IPS DF 6.9 (cell line): ENCODE results near the gene LYPD4.

Experiments
- DNase-seq: peaks from one replicate; pipeline ENCODE4 v3.0.0-alpha.2; 2013; ENCODE audit warnings: low read depth, low spot score
- H3K27ac ChIP-seq: one replicate; pipeline ENCODE4 v1.5.1; 2013; ENCODE audit warnings: low read length, control low read depth
- H3K27me3 ChIP-seq: 2 replicates; pipeline ENCODE4 v1.6.1; 2013; ENCODE audit warnings: mild to moderate bottlenecking, low read length; ENCODE audit not compliant: control insufficient read depth, insufficient read depth
- H3K36me3 ChIP-seq: 2 replicates; pipeline ENCODE4 v1.6.1; 2013; ENCODE audit warnings: low read length; ENCODE audit not compliant: control insufficient read depth, insufficient read depth
- H3K4me1 ChIP-seq: 2 replicates; pipeline ENCODE4 v1.6.1; 2013; ENCODE audit warnings: low read length; ENCODE audit not compliant: control insufficient read depth, insufficient read depth
- H3K4me3 ChIP-seq: 2 replicates; pipeline ENCODE4 v1.5.1; 2013; ENCODE audit warnings: mild to moderate bottlenecking, low read length
- H3K9me3 ChIP-seq: 2 replicates; pipeline ENCODE4 v1.6.1; 2013; ENCODE audit warnings: low read length, inconsistent platforms; ENCODE audit not compliant: control insufficient read depth, insufficient read depth
- WGBS: extraction: QIAGEN DNeasy Blood & Tissue Kit; methylation state at CpG from one replicate; pipeline ENCODE4 v1.1.7; 2013; ENCODE audit warnings: mixed read lengths, missing lambda C conversion rate; ENCODE audit not compliant: insufficient read length, insufficient coverage; 5-methylcytosine and 5-hydroxymethylcytosine counted together

Gene LYPD4

GRCh38 chr19:41821003-41821735, 23.3 kb downstream of the LYPD4 start:
- no peaks in the 10 kb centered on the region for H3K4me1 ChIP-seq
- H3K4me3 ChIP-seq: no peak overlapping the region
- H3K9me3 ChIP-seq: no peaks in the 10 kb centered on the region
- DNase-seq: peak; percentile 41
- no peaks in the 10 kb centered on the region for H3K36me3 ChIP-seq
- H3K27me3 ChIP-seq: no peaks in the 10 kb centered on the region
- H3K27ac ChIP-seq: no peak overlapping the region
- no CpG with 5 or more reads among the region's 12 CpGs for WGBS

- Histone ChIP-seq H3K27me3 (no peaks in the 10 kb centered on the region), H3K36me3 (no peaks in the 10 kb centered on the region), H3K27ac (no peak overlapping the region), H3K4me1 (no peaks in the 10 kb centered on the region), H3K4me3 (no peak overlapping the region), H3K9me3 (no peaks in the 10 kb centered on the region)
- WGBS: no CpG with 5 or more reads among the region's 2 CpGs
- DNase-seq: no peak
Observed at GRCh38 chr19:41816761-41817160, 27.7 kb downstream of the LYPD4 start.

GRCh38 chr19:41815301-41815700, 29.2 kb downstream of the LYPD4 start:
- no CpG with 5 or more reads among the region's 4 CpGs for WGBS
- no peak overlapping the region for H3K4me3 ChIP-seq
- no peak for DNase-seq
- H3K27me3 ChIP-seq: no peaks in the 10 kb centered on the region
- H3K4me1 ChIP-seq: no peaks in the 10 kb centered on the region
- no peaks in the 10 kb centered on the region for H3K9me3 ChIP-seq
- H3K27ac ChIP-seq: no peak overlapping the region
- no peaks in the 10 kb centered on the region for H3K36me3 ChIP-seq

- Histone ChIP-seq H3K36me3 (no peaks in the 10 kb centered on the region), H3K27me3 (no peaks in the 10 kb centered on the region), H3K9me3 (no peaks in the 10 kb centered on the region), H3K27ac (no peak overlapping the region), H3K4me1 (no peaks in the 10 kb centered on the region), H3K4me3 (no peak overlapping the region)
- no CpG with 5 or more reads among the region's 4 CpGs for WGBS
- DNase-seq: no peak
Observed at GRCh38 chr19:41813911-41814310, 30.6 kb downstream of the LYPD4 start.

- H3K9me3 ChIP-seq: no peaks in the 10 kb centered on the region
- no peaks in the 10 kb centered on the region for H3K36me3 ChIP-seq
- no peak overlapping the region for H3K27ac ChIP-seq
- no peaks in the 10 kb centered on the region for H3K4me1 ChIP-seq
- H3K4me3 ChIP-seq: no peak overlapping the region
- no CpG with 5 or more reads among the region's 3 CpGs for WGBS
- DNase-seq: no peak
- no peaks in the 10 kb centered on the region for H3K27me3 ChIP-seq
Observed at GRCh38 chr19:41811981-41812380, 32.5 kb downstream of the LYPD4 start.

GRCh38 chr19:41811036-41811435, 33.4 kb downstream of the LYPD4 start:
- no peak for DNase-seq
- Histone ChIP-seq H3K36me3 (no peaks in the 10 kb centered on the region), H3K9me3 (no peaks in the 10 kb centered on the region), H3K27ac (no peak overlapping the region), H3K27me3 (no peaks in the 10 kb centered on the region), H3K4me3 (no peak overlapping the region), H3K4me1 (no peaks in the 10 kb centered on the region)
- WGBS: no CpG with 5 or more reads among the region's 3 CpGs

GRCh38 chr19:41810301-41810700, 34.2 kb downstream of the LYPD4 start:
- Histone ChIP-seq H3K9me3 (no peaks in the 10 kb centered on the region), H3K27me3 (no peaks in the 10 kb centered on the region), H3K4me3 (no peak overlapping the region), H3K4me1 (no peaks in the 10 kb centered on the region), H3K36me3 (no peaks in the 10 kb centered on the region), H3K27ac (no peak overlapping the region)
- no CpG with 5 or more reads among the region's 4 CpGs for WGBS
- no peak for DNase-seq

GRCh38 chr19:41808663-41809566, 35.6 kb downstream of the LYPD4 start:
- Histone ChIP-seq H3K4me3 (no peak overlapping the region), H3K4me1 (no peaks in the 10 kb centered on the region), H3K27me3 (no peaks in the 10 kb centered on the region), H3K9me3 (no peaks in the 10 kb centered on the region), H3K27ac (no peak overlapping the region), H3K36me3 (no peaks in the 10 kb centered on the region)
- no CpG with 5 or more reads among the region's 16 CpGs for WGBS
- DNase-seq: no peak

- no peak for DNase-seq
- Histone ChIP-seq H3K27me3 (no peaks in the 10 kb centered on the region), H3K9me3 (no peaks in the 10 kb centered on the region), H3K4me3 (no peak overlapping the region), H3K4me1 (no peaks in the 10 kb centered on the region), H3K36me3 (no peaks in the 10 kb centered on the region), H3K27ac (no peak overlapping the region)
- WGBS: no CpG with 5 or more reads among the region's 3 CpGs
Observed at GRCh38 chr19:41807176-41807575, 37.3 kb downstream of the LYPD4 start.

GRCh38 chr19:41804336-41804735, 40.1 kb downstream of the LYPD4 start:
- H3K36me3 ChIP-seq: no peaks in the 10 kb centered on the region
- no peak for DNase-seq
- H3K4me1 ChIP-seq: no peaks in the 10 kb centered on the region
- H3K4me3 ChIP-seq: no peak overlapping the region
- no peak overlapping the region for H3K27ac ChIP-seq
- no CpG with 5 or more reads among the region's 3 CpGs for WGBS
- H3K9me3 ChIP-seq: no peaks in the 10 kb centered on the region
- H3K27me3 ChIP-seq: no peaks in the 10 kb centered on the region
